MV-4-11 (cell line): Measurements from ENCODE around the gene TUBA1C.
"Not testable (repeated sequence)": the region's sequence is repeated elsewhere in the genome, so short reads cannot be mapped to it uniquely, and the experiment has no call there.

Experiments
- DNase-seq: peaks from one replicate; lab custom pipeline; 2025; lab: John Stamatoyannopoulos, UW

TUBA1C gene

DNA sequence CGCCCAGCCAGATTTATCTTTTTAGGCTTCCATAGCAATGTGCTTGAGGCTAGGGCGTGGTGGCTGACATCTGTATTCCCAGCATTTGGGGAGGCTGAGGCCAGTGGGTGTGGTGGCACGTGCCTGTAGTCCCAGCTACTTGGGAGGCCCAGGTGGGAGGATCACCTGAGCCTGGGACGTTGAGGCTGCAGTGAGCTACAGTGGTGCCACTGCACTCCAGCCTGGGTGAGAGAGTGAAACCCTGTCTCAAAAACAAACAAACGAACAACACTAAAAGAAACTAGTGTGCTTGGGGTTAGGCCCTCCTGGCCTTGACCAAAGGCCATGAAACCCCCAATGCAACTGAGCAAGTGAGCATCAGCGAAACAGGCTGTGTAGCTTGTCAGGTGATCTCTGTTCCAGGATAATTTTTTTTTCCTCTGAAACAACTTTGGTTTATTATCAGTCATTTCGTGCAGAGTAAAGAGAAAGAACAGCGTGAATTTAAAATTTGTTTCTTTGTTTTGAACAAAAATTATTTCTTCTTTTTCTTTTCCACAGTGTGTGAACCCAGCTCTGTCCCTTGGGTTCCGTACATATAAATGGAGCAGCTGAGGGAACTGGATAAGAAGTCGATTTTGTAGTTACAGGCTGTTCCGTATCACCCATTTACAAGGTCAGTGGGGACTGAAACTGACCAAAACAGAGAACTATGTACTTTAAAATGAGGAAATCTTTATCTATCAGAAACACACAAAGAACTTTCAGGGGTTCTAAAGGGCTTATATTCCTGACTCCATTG, 8.8 kb upstream of the TUBA1C start:
- DNase-seq: peak; percentile 51

DNA sequence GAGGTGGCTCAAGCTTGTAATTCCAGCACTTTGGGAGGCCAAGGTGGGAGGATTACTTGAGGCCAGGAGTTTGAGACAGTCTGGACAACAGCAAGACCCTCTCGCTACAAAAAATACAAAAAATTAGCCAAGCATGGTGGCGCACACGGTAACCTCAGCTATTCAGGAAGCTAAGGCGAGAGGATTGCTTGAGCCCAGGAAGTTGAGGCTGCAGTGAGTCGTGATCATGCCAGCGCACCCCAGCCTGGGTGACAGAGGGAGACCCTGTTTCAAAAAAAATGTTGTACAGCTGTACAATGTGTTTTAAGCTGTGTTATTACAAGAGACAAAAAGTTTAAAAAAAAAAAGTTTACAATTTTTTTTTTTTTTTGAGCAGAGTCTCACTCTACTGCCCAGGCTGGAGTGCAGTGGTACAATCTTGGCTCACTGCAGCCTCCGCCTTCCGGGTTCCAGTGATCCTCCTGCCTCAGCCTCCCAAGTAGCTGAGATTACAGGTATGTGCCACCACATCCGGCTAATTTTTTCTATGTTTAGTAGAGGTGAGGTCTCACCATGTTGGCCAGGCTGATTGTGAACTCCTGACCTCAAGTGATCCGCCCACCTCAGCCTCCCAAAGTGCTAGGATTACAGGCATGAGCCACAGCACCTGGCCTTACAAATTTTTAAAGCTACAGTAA, 7.2 kb upstream of the TUBA1C start:
- DNase-seq: peak; percentile 61

DNA sequence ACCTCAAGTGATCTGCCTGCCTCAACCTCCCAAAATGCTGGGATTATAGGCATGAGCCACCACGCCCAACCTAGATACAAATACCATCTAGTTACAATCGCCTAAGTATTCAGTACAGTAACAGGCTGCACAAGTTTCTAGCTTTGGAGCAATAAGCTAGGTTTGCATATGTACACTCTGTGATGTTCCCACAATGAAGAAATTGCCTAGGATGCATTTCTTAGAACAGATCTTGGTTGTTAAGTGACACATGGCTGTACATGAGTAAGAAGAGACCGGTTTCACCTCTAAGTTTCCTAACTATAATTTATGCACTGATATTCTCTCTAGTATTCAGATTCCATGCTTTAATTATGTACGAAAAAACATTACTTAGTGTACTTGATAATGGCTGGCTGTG, 5.4 kb upstream of the TUBA1C start:
- DNase-seq: no peak

DNA sequence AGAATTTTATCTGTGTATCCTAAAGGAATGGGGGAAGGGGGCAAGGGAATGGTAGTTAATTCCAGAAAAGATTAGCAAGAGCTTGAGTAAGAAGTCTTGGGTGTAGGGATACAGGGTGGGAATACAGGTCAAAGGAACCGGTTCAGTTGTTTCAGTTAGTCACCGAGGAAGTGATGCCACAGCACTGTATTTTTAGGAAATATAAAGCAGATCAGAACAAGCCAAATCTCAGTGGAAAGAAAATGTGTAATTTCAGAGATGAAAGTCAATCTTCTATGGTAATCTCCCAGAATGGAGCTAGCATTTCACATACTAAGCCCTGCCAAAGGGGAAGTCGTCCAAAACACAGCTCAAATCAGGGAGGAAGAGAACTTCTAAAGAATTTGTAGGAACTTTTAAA, 4.7 kb upstream of the TUBA1C start:
- peak; percentile 35 for DNase-seq

DNA sequence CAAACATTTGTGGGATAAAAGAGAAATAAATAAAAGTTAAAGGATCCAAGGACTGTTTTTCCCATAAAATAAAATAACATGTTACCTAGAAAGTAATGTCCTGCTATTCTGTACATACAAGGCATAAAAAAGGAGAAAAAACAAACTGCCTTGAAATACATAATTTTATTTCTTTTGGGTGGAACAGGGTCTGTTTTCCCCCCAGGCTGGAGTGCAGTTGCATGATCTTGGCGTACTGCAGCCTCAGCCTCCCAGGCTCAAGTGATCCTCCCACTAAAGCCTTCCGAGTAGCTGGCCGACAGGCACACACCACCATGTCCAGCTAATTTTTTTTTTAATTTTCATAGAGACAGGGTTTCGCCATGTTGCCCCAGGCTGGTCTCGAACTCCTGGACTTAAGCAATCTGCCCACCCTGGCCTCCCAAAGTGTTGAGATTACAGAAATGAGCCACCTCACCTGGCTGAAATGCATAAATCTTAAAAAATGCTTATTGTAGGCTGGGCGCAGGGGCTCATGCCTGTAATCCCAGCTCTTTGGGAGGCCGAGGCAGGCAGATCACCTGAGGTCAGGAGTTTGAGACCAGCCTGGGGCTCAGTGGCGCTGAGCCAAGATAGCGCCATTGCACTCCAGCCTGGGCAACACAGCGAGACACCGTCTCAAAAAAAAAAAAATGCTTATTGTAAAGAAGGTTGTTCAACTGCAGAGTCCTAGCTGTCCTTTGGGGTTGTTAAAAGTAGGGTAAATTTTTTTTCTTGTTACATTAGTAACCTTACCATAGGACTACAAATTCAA, 4.1 kb upstream of the TUBA1C start:
- no peak for DNase-seq

DNA sequence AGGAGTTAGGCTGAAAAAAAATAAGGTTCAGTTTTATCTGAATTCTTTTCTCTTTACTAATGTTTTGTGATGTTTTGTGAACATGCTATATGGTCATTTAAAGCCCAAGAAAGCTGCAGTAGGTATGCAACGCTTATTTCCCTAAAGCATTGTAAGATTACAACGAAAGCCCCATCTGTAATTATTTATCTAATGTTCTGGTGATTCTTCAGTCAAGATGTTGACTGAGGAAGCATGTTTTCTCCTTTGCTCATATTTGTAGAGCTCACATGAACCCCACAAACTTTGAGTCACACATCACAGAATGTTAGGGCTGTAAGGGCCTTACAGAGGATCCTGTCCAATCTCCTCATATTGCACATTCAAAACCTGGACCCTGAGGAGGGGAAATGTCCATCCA, 3.2 kb upstream of the TUBA1C start:
- DNase-seq: no peak

DNA sequence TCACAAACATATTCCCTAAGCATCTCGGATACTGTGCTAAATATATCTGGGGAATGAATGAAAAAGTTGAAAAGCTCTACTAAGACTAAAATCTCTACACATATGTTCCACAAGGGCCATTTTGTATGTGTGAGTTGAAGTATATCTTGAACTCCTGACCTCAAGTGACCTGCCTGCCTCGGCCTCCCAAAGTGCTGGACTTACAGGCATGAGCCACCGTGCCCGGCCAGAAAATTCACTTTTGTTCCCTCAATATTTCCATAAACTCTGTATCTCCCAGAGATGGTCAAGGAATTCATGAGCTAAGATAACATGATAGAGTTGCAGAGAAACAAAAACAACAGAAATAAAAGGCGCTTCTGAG, 1.5 kb upstream of the TUBA1C start:
- DNase-seq: no peak

DNA sequence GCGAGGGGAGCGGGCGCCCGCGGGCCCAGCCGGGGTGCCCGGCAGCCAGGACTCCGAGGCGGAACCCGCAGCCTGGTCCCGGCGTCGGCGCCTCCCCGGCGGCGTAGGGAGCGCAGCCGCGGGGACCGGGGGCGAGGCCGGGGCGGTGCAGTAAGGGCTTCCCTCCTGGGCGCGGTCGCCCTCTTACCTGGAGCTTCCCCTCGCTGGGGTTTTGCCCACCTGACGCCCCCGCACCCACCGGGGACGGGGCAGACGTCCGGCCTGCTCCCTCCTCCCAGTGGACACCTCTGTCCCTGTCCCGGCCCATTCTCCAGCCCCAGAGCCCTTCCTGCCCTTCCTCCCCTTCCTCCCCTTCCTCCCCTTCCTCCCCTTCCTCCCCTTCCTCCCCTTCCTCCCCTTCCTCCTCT, 413 bp upstream of the TUBA1C start:
- DNase-seq: no peak

DNA sequence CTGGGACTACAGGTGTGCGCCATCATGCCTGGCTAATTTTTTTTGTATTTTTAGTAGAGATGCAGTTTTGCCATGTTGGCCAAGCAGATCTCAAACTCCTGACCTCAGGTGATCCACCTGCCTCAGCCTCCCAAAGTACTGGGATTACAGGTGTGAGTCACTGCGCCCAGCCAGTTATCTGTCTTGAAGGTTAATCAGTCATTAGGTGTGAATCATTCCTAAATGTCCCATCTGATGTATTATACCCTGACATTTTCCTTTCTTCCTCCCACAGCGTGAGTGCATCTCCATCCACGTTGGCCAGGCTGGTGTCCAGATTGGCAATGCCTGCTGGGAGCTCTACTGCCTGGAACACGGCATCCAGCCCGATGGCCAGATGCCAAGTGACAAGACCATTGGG, 4.3 kb downstream of the TUBA1C start:
- not testable (repeated sequence) for DNase-seq

DNA sequence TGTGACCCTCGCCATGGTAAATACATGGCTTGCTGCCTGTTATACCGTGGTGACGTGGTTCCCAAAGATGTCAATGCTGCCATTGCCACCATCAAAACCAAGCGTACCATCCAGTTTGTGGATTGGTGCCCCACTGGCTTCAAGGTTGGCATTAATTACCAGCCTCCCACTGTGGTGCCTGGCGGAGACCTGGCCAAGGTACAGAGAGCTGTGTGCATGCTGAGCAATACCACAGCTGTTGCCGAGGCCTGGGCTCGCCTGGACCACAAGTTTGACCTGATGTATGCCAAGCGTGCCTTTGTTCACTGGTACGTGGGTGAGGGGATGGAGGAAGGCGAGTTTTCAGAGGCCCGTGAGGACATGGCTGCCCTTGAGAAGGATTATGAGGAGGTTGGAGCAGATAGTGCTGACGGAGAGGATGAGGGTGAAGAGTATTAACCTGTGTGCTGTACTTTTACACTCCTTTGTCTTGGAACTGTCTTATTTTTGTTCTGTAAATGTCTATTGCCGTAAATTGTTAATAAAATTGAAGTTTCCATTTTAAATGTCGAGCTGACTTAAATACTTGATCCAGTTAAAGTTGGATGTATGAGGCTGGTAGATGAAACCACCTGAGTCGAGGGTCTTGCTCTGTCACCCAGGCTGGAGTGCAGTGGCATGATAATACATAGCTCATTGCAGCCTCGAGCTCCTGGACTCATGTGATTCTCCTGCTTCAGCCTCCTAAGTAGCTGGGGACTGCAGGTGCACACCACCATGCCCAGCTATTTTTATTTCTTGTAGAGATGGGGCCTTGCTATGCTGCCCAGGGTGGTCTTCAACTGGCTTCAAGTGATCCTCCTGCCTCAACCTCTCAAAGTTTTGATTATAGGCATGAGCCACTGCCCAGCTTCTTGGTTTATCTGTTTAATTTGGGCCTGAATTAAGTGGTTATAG, 8.2 kb downstream of the TUBA1C start:
- DNase-seq: no peak

DNA sequence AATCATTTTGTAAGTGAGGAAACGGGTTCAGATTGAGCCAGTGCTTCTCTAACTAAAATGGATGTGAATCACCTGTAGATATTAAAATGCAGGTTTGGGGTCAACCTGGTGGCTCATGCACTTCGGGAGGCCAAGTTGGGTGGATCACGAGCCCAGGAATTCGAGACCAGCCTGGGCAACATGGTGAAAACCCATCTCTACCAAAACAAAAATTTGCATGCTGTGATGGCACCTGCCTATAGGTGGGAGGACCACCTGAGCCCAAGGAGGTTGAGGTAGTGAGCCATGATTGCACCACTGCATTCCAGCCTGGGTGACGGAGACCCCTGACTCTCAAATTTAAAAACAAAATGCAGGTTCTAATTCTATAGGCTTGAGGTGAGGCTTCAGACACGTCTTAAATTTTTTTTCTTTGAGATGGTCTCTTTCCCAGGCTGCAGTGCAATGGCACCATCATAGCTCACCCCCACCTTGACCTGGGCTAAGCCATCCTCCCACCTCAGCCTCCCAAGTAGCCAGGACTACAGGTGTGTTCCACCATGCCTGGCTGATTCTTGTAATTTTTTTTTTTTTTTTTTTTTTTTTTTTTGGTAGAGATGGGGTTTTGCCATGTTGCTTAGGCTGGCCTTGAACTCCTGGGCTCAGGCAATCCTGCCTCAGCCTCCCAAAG, 9.0 kb downstream of the TUBA1C start:
- no peak for DNase-seq

DNA sequence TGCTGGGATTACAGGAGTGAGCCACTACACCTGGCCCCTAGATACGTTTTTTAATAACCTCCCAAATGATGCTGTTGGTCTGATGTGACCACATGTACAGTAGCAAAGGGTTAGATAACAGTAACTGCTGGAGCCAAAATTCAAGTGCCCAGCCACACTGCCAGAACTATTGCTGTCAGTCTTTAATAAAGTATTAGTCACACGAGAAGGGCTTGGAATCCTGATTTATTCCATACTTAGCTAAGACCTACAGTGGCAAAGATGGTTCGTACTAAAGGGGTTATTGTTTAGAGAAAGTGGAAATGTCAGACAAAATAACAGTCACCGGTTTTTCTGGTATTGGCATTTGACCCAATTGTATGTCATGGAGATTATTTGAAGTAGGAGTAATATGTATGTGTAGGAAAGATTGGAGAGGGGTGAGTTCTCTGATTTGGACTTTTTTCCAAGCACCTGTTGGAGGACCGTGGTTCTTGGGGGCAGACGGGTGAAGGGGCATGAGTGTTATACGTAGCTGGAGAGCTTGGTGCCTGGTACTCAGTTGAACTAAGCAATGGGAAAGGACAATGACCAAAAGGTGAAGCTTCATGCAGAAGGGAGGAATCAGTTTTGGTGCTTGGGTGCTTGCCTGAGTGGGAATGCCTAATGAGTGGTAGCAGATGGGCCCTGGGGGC, 9.7 kb downstream of the TUBA1C start:
- no peak for DNase-seq

DNA sequence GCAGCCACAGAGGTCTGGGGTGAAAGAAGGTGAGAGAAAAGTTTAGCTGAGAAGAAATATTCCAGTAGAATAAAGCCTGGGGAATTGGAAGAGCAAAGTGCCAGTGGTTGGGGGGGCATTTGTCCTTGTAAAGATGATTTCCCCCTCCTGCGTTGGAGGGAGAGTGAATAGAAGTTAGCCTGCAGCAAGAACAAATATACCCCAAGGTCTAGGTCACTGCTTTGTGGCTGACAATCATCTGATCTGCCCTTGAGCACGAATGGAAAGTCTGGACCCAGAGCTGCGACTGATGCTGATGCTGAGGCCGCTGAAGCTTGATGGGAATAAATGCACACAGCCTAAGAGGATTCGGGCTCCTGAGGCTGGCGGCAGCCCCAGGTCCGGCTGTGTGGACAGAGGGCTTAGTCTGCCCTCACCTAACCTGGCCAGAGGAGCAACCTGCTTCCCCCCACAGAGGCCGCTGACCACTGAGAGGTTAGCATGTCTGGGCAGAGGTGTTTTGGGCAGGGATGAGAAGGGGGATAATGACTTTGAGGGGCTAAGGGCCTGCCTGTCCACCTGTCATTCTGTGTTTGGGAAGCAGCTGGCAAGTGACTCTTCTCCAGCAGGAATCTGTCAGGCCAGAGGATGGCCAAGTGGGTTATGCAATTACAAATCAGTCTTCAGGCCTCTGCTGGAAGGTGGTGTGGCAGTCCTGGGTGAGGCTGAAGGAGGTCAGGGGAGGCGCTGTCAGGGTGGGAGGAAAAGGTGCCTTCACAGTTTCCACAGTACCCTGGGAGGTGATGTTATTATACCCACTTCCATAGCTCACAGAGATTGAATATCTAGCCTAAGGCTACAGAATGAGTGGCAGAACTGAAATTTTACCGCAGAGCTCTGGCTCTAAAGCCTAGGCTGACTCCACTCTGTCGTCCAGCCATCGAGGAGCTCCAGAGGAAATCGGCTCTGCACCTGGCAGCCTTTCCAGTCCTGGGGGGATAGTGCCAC, 11.7 kb downstream of the TUBA1C start:
- DNase-seq: no peak

DNA sequence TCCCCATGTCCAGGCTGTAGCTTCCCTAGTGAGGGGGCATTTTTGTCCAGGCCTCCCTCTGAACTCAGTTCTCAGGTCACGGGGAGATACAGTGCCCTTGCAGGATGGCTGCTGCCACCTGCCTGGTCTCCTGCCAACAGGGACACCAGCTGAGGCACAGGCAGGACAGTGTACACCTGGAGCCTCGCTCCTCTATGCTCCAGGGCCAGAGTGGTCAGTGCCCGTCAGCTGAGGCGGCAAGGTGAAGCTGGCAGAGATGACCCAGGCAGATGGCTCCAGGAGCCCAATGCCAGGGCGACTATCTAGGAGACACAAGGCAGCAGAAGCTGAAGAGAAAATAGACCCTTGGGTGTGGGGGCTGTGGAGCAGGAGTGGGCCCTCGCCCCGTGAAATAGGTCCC, 12.6 kb downstream of the TUBA1C start:
- no peak for DNase-seq

DNA sequence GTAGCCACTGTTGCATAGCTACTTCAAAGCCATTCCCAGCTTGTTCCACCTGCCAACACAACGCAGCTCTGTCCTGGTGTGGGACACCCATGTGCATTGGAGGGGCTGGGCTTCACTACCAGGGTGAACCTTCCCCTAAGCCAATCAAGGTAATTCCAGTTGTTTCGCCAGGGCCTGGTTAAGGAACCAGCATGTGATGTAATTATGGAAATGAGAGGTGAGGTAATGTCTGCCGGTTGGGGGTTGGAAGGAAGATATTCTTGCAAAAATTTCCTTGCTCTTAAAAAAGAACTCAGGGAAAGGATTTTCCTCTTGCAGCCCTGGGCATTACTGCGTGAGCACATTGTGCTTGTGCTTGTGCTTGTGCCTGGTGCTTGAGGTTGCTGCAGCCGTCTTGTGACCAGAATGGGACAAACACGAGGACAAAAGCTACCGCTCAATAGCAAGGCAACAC, 14.9 kb downstream of the TUBA1C start:
- peak; percentile 22 for DNase-seq

DNA sequence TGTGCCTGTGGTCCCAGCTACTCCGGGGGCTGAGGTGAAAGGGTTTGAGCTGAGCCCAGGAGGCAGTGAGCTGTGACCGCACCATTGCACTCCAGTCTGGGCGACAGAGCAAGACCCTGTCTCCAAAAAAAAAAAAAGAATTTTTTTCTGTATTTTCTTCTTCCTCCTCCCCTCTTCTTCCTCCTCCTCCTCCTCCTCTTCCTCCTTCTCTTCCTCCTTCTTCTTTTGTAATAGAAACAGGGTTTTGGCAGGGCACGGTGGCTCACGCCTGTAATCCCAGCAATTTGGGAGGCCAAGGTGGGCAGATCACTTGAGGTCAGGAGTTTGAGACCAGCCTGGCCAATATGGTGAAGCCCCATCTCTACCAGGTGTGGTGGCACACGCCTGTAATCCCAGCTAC, 15.7 kb downstream of the TUBA1C start:
- not testable (repeated sequence) for DNase-seq

DNA sequence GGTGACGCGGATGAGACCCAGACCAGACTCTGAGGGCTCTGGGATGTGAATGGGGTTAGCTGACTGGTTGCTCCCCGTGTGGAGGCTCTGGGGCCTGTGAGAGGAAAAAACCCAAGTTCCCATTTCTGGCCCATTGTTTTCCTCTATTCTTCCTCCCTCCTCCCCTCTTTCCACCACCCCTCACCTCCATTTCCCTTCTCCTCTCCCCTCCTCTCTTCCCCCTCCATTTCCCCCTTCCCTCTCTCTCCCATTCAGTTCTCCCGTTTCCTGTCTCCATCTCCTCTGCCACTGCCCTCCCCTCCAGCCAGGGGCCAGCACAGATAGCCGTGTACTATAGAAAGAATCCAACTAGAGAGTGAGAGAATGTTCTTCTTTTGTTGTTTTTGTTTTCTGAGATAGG, 17.4 kb downstream of the TUBA1C start:
- DNase-seq: no peak

DNA sequence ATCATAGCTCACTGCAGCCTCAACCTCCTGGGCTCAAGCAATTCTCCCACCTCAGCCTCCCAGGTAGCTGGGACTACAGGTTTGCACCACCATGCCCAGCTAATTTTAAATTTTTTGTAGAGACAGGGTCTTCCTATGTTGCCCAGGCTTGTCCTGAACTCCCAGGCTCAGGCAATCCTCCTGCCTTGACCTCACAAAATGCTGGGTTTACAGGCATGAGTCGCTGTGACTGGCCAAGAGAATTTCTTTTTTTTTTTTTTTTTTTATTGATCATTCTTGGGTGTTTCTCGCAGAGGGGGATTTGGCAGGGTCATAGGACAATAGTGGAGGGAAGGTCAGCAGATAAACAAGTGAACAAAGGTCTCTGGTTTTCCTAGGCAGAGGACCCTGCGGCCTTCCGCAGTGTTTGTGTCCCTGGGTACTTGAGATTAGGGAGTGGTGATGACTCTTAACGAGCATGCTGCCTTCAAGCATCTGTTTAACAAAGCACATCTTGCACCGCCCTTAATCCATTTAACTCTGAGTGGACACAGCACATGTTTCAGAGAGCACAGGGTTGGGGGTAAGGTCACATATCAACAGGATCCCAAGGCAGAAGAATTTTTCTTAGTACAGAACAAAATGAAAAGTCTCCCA, 18.0 kb downstream of the TUBA1C start:
- DNase-seq: not testable (repeated sequence)
